ENCODE measurements around the gene HLA-DOA. TPM values are rescaled to one million over a fixed set of nuclear protein-coding genes. Genes with fewer than 3 reads are reported as not detected.
A peak's percentile ranks its signal among the peaks of the same experiment; 100 is the strongest.

The HLA-DOA gene
- total and polyA plus RNA-seq, 7 donors = 1.5 to 42.0 (median 2.4) TPM

GRCh38 chr6:33014841-33015634, 5.6 kb upstream of the HLA-DOA start:
- no peaks in the 10 kb centered on the region for H3K9me3 ChIP-seq
- H3K27me3 ChIP-seq = peaks cover 0 to 15% (median 10%) of the 10 kb centered on the region in 3 donors
- peak overlapping the region in 2 of 4 donors; percentile 26 to 38 for H3K27ac ChIP-seq
- intact Hi-C loops (cut with DNase I) = loop anchor here (2.0 to 5.0 kb wide), 3 partner anchors 66 to 234 kb away; no protein-coding TSS in a partner anchor
- no peak overlapping the region for H3K4me3 ChIP-seq
- TF ChIP-seq POLR2AphosphoS5 (IDR thresholded peaks at IDR 0.05) (no peak), CTCF (IDR thresholded peaks at IDR 0.05) (peak; percentile 55 to 83 (median 79))
- WGBS, 2 donors = 26 to 27% methylated on average over 6 of the region's 6 CpGs
- no peak for DNase-seq
- peaks cover 0 to 19% (median 14%) of the 10 kb centered on the region in 4 donors for H3K4me1 ChIP-seq
- H3K36me3 ChIP-seq = no peaks in the 10 kb centered on the region

GRCh38 chr6:33013608-33014007, 4.2 kb upstream of the HLA-DOA start:
- no peaks in the 10 kb centered on the region for H3K36me3 ChIP-seq

GRCh38 chr6:33010356-33010755, 965 bp upstream of the HLA-DOA start:
- intact Hi-C loops (cut with DNase I) = no loop called here
- DNase-seq = no peak
- H3K4me1 ChIP-seq = peaks cover 0 to 4% (median 0%) of the 10 kb centered on the region in 4 donors
- no peaks in the 10 kb centered on the region for H3K36me3 ChIP-seq
- H3K4me3 ChIP-seq = no peak overlapping the region
- H3K27ac ChIP-seq = no peak overlapping the region
- no peaks in the 10 kb centered on the region for H3K9me3 ChIP-seq
- 66 to 83% methylated on average over 7 of the region's 7 CpGs for WGBS, 2 donors
- peaks cover 0 to 15% (median 10%) of the 10 kb centered on the region in 3 donors for H3K27me3 ChIP-seq
- TF ChIP-seq POLR2AphosphoS5 (IDR thresholded peaks at IDR 0.05) (no peak), EP300 (IDR thresholded peaks at IDR 0.05) (no peak), POLR2A (IDR thresholded peaks at IDR 0.05) (no peak), CTCF (IDR thresholded peaks at IDR 0.05) (no peak)

More at GRCh38 chr6:33013608-33014007, 4.2 kb upstream of the HLA-DOA start:
- no peak for DNase-seq
- Histone ChIP-seq H3K27me3 (peaks cover 0 to 15% (median 10%) of the 10 kb centered on the region in 3 donors), H3K9me3 (no peaks in the 10 kb centered on the region), H3K4me3 (no peak overlapping the region), H3K27ac (no peak overlapping the region), H3K4me1 (peaks cover 0 to 8% (median 3%) of the 10 kb centered on the region in 4 donors)
- WGBS, 2 donors = 38 to 55% methylated on average over 4 of the region's 4 CpGs
- TF ChIP-seq POLR2AphosphoS5 (IDR thresholded peaks at IDR 0.05) = no peak
- intact Hi-C loops (cut with DNase I) = loop anchor here (2.0 kb wide), 3 partner anchors 67 to 235 kb away; no protein-coding TSS in a partner anchor

- 85 to 91% methylated on average over 26 of the region's 26 CpGs for WGBS, 2 donors
- Histone ChIP-seq H3K4me1 (no peaks in the 10 kb centered on the region), H3K36me3 (no peaks in the 10 kb centered on the region), H3K4me3 (no peak overlapping the region), H3K27me3 (peaks cover 0 to 5% (median 0%) of the 10 kb centered on the region in 3 donors), H3K27ac (no peak overlapping the region), H3K9me3 (no peaks in the 10 kb centered on the region)
- no peak for TF ChIP-seq EP300 (IDR thresholded peaks at IDR 0.05)
- no peak for TF ChIP-seq POLR2A (IDR thresholded peaks at IDR 0.05)
- TF ChIP-seq CTCF (IDR thresholded peaks at IDR 0.05) = no peak
- TF ChIP-seq POLR2AphosphoS5 (IDR thresholded peaks at IDR 0.05) = no peak
- intact Hi-C loops (cut with DNase I) = no loop called here
- DNase-seq = no peak
These were observed 1.5 kb downstream of the HLA-DOA start for GRCh38 chr6:33007831-33008400.

- Histone ChIP-seq H3K4me3 (no peak overlapping the region), H3K36me3 (no peaks in the 10 kb centered on the region), H3K27me3 (peaks cover 0 to 18% (median 0%) of the 10 kb centered on the region in 3 donors), H3K27ac (no peak overlapping the region), H3K9me3 (no peaks in the 10 kb centered on the region), H3K4me1 (no peaks in the 10 kb centered on the region)
- WGBS, 2 donors = 73 to 82% methylated on average over 6 of the region's 6 CpGs
- TF ChIP-seq CTCF (IDR thresholded peaks at IDR 0.05) (no peak), EP300 (IDR thresholded peaks at IDR 0.05) (no peak), POLR2AphosphoS5 (IDR thresholded peaks at IDR 0.05) (no peak), POLR2A (IDR thresholded peaks at IDR 0.05) (no peak)
- DNase-seq = no peak
- intact Hi-C loops (cut with DNase I) = no loop called here
These were observed 4.5 kb downstream of the HLA-DOA start for GRCh38 chr6:33004940-33005339.
